Gastroesophageal sphincter (tissue), 3 donors: Measurements from ENCODE around the gene ZNF25.

Experiments
- EP300 ChIP-seq: sonication (generic); formaldehyde crosslinking; IDR thresholded peaks from one replicate; pipeline ENCODE4 v1.6.1; 2017; ENCODE audit warnings: antibody characterized with exemption, mild to moderate bottlenecking
- POLR2A ChIP-seq, 2 donors: fragments of 450-650 bp; IDR thresholded peaks; one replicate each; pipeline ENCODE4 v1.6.1; 2017; ENCODE audit warnings: antibody characterized with exemption in 2 of 2, mild to moderate bottlenecking in 2 of 2, moderate library complexity in 1 of 2
- POLR2AphosphoS5 ChIP-seq: sonication (generic); formaldehyde crosslinking; IDR thresholded peaks from one replicate; pipeline ENCODE4 v1.6.1; 2017; ENCODE audit warnings: antibody characterized with exemption
- TF ChIP-seq, protein P1 (sequence below), 4 experiments: fragments of 200-600 bp in 2 of 4; fragments of 450-650 bp in 2 of 4; sonication (generic) in 1 of 4; IDR thresholded peaks; one replicate each; pipeline ENCODE4 v1.5.1; 2017 to 2019; ENCODE audit warnings: antibody characterized with exemption in 4 of 4, mild to moderate bottlenecking in 2 of 4, moderate library complexity in 2 of 4

DNA sequence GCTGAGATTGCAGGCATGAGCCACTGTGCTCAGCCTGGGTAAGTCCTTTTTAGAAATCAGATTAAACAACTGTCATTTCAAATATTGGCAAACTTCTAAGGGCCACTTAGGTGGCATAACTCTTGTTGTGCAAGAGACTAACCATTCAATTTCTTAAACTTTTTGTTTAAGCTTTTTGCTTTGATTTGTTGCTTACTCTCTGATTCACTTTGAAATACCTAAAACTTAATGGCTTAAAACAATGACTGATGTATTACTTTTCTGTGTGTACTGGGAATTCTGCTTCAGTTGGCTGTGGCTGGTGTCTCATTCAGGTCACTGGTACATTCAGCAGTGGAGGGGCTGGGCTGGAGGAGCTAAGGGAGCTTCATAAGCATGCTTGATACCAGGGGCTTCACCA lies 28.9 kb downstream of the ZNF25 start:
- TF ChIP-seq POLR2AphosphoS5 (no peak), POLR2A (IDR thresholded peaks at IDR 0.05) (no peak), EP300 (no peak)
- TF ChIP-seq, protein P1, sequence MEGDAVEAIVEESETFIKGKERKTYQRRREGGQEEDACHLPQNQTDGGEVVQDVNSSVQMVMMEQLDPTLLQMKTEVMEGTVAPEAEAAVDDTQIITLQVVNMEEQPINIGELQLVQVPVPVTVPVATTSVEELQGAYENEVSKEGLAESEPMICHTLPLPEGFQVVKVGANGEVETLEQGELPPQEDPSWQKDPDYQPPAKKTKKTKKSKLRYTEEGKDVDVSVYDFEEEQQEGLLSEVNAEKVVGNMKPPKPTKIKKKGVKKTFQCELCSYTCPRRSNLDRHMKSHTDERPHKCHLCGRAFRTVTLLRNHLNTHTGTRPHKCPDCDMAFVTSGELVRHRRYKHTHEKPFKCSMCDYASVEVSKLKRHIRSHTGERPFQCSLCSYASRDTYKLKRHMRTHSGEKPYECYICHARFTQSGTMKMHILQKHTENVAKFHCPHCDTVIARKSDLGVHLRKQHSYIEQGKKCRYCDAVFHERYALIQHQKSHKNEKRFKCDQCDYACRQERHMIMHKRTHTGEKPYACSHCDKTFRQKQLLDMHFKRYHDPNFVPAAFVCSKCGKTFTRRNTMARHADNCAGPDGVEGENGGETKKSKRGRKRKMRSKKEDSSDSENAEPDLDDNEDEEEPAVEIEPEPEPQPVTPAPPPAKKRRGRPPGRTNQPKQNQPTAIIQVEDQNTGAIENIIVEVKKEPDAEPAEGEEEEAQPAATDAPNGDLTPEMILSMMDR (IDR thresholded peaks at IDR 0.05) = no peak
